SK-N-SH (cell line): ENCODE measurements around the gene COL8A2. TPM values are rescaled to one million over a fixed set of nuclear protein-coding genes. Genes with fewer than 3 reads are reported as not detected.

Source experiments
- CTCF ChIA-PET: fragments of 300-600, 350-600 bp; formaldehyde crosslinking; extraction: SDS; loops from one replicate; lab custom pipeline; 2021; lab: Yijun Ruan, JAX
- POLR2A ChIA-PET: fragments of 350-600 bp; sonication (Branson Sonifier 250); formaldehyde crosslinking; extraction: SDS; loops from one replicate; lab custom pipeline; 2020; ENCODE audit warnings: antibody characterized with exemption, inconsistent platforms; lab: Yijun Ruan, JAX
- DNase-seq: peaks from one replicate; pipeline ENCODE4 v3.0.0; 2012
- H2AFZ ChIP-seq: fragments of 200-600 bp; sonication (generic); 2 replicates; pipeline ENCODE4 v1.8.1; 2016; ENCODE audit warnings: antibody characterized with exemption, mild to moderate bottlenecking, low read depth
- H3F3A ChIP-seq: fragments of 200-600 bp; sonication (generic); replicated peaks from 2 replicates; pipeline ENCODE3; 2016; ENCODE audit warnings: antibody characterized with exemption, mild to moderate bottlenecking; ENCODE audit not compliant: insufficient read depth
- H3K27ac ChIP-seq, 2 experiments: fragments of 200-500 bp in 1 of 2; fragments of 200-600 bp in 1 of 2; sonication (Bioruptor generic) in 1 of 2; sonication (generic), shearing (Covaris generic) in 1 of 2; 2 replicates each; pipeline versions ENCODE4 v1.5.1 to v1.6.1; 2014 to 2016; ENCODE audit warnings: low read depth in 2 of 2, inconsistent platforms in 1 of 2, low read length in 1 of 2, mild to moderate bottlenecking in 1 of 2, mixed read lengths in 1 of 2
- H3K27me3 ChIP-seq: fragments of 200-600 bp; sonication (generic), shearing (Covaris generic); 2 replicates; pipeline ENCODE4 v1.6.1; 2016; ENCODE audit warnings: mixed run types; ENCODE audit not compliant: insufficient read depth
- H3K36me3 ChIP-seq, 2 experiments: fragments of 200-500 bp in 1 of 2; fragments of 200-600 bp in 1 of 2; sonication (Bioruptor generic) in 1 of 2; sonication (generic) in 1 of 2; replicated peaks in 1 of 2; 2 replicates each; pipeline versions ENCODE3 to v1.5.1; 2014 to 2016; ENCODE audit warnings: low read length in 1 of 2, mild to moderate bottlenecking in 1 of 2; ENCODE audit not compliant: insufficient read depth in 2 of 2, control insufficient read depth in 1 of 2
- H3K4me1 ChIP-seq, 2 experiments: fragments of 200-500 bp in 1 of 2; fragments of 200-600 bp in 1 of 2; sonication (Bioruptor generic) in 1 of 2; sonication (generic), shearing (Covaris generic) in 1 of 2; 2 replicates each; pipeline versions ENCODE4 v1.5.1 to v1.6.1; 2014 to 2016; ENCODE audit warnings: low read depth in 1 of 2, low read length in 1 of 2, mixed run types in 1 of 2; ENCODE audit not compliant: insufficient read depth in 2 of 2, control insufficient read depth in 1 of 2
- H3K4me2 ChIP-seq: fragments of 200-600 bp; sonication (generic), shearing (Covaris generic); 2 replicates; pipeline ENCODE4 v1.6.1; 2017; ENCODE audit warnings: mixed run types
- H3K4me3 ChIP-seq, 2 experiments: fragments of 200-500 bp in 1 of 2; fragments of 200-600 bp in 1 of 2; sonication (Bioruptor generic) in 1 of 2; sonication (generic), shearing (Covaris generic) in 1 of 2; 2 replicates each; pipeline versions ENCODE4 v1.5.1 to v1.8.1; 2014 to 2016; ENCODE audit warnings: low read depth in 2 of 2, inconsistent platforms in 1 of 2, low read length in 1 of 2, mild to moderate bottlenecking in 1 of 2, mixed read lengths in 1 of 2, moderate library complexity in 1 of 2
- H3K79me2 ChIP-seq: fragments of 200-600 bp; sonication (generic); 2 replicates; pipeline ENCODE4 v1.8.1; 2017; ENCODE audit warnings: mild to moderate bottlenecking; ENCODE audit not compliant: insufficient read depth
- H3K9ac ChIP-seq: fragments of 200-600 bp; sonication (generic); 2 replicates; pipeline ENCODE4 v1.6.1; 2017; ENCODE audit warnings: mixed run types
- H3K9me2 ChIP-seq: fragments of 200-600 bp; sonication (generic); 2 replicates; pipeline ENCODE4 v1.6.1; 2017; ENCODE audit warnings: mixed run types
- H3K9me3 ChIP-seq: fragments of 200-600 bp; sonication (generic); 2 replicates; pipeline ENCODE4 v1.6.1; 2017; ENCODE audit warnings: mixed run types, mild to moderate bottlenecking, moderate library complexity
- H4K20me1 ChIP-seq: fragments of 200-600 bp; sonication (generic); 2 replicates; pipeline ENCODE4 v1.6.1; 2017; ENCODE audit warnings: mild to moderate bottlenecking, mixed run types; ENCODE audit not compliant: insufficient read depth
- CHD2 ChIP-seq: fragments of 150-350 bp; IDR thresholded peaks from 2 replicates; pipeline ENCODE4 v1.6.1; 2018; ENCODE audit warnings: low read length; ENCODE audit not compliant: partially characterized antibody
- CTCF ChIP-seq: fragments of 200-600 bp; sonication (generic); IDR thresholded peaks from 2 replicates; pipeline ENCODE4 v1.6.1; 2017; ENCODE audit warnings: antibody characterized with exemption, mild to moderate bottlenecking, moderate library complexity
- ELF1 ChIP-seq: IDR thresholded peaks from 2 replicates; pipeline ENCODE4 v1.4.0; 2012
- FOXJ3 ChIP-seq: sonication (generic); formaldehyde crosslinking; IDR thresholded peaks from 2 replicates; pipeline ENCODE4 v1.5.1; 2020; ENCODE audit warnings: mild to moderate bottlenecking, missing genetic modification reagents
- MAX ChIP-seq: IDR thresholded peaks from 2 replicates; pipeline ENCODE4 v1.4.0; 2012; ENCODE audit warnings: low read depth
- MEF2A ChIP-seq: IDR thresholded peaks from 2 replicates; pipeline ENCODE4 v1.4.0; 2012; ENCODE audit warnings: low read depth, borderline replicate concordance
- RAD21 ChIP-seq: IDR thresholded peaks from 2 replicates; pipeline ENCODE4 v1.6.1; 2012; ENCODE audit warnings: mild to moderate bottlenecking, low read length
- RFX5 ChIP-seq: IDR thresholded peaks from 2 replicates; pipeline ENCODE4 v1.6.1; 2012; ENCODE audit warnings: mild to moderate bottlenecking, improper control_type of control experiment, low read length
- SIN3A ChIP-seq: IDR thresholded peaks from 2 replicates; pipeline ENCODE4 v1.6.1; 2012; ENCODE audit warnings: low read depth, mild to moderate bottlenecking, low read length, moderate library complexity, borderline replicate concordance
- SMC3 ChIP-seq: IDR thresholded peaks from 2 replicates; pipeline ENCODE4 v1.6.1; 2012; ENCODE audit warnings: low read depth, low read length, improper control_type of control experiment
- TAF1 ChIP-seq: IDR thresholded peaks from 2 replicates; pipeline ENCODE4 v1.6.1; 2012; ENCODE audit warnings: low read depth, mild to moderate bottlenecking, low read length, moderate library complexity, borderline replicate concordance
- TEAD4 ChIP-seq: IDR thresholded peaks from 2 replicates; pipeline ENCODE4 v1.4.0; 2012; ENCODE audit warnings: mild to moderate bottlenecking, borderline replicate concordance; ENCODE audit not compliant: insufficient read depth
- USF1 ChIP-seq: IDR thresholded peaks from 2 replicates; pipeline ENCODE4 v1.4.0; 2012; ENCODE audit warnings: low read depth, borderline replicate concordance
- USF2 ChIP-seq: fragments of 150-350 bp; IDR thresholded peaks from 2 replicates; pipeline ENCODE4 v1.6.1; 2017; ENCODE audit warnings: antibody characterized with exemption, low read length, low read depth, borderline replicate concordance
- ZBTB33 ChIP-seq: IDR thresholded peaks from 2 replicates; pipeline ENCODE4 v1.4.0; 2012; ENCODE audit warnings: low read depth, borderline replicate concordance
- WGBS: methylation state at CpG from one replicate; pipeline ENCODE4 v1.1.6; 2017; ENCODE audit warnings: low lambda C conversion rate; 5-methylcytosine and 5-hydroxymethylcytosine counted together
- polyA plus RNA-seq, 3 experiments: library from polyadenylated mRNA; depleted of rRNA; stranded (reverse); fragments of >200 nt; gene quantifications; 2 replicates each; pipeline ENCODE4 v1.2.3, GENCODE V29; 2012

COL8A2 gene
- polyA plus RNA-seq, 1 of the 3 experiments (the other 2 are of a cell fraction) = 3.1 TPM

GRCh38 chr1:36165145-36165544 is 40.1 kb upstream of the COL8A2 start:
- Histone ChIP-seq H3K9me2 (no peaks in the 10 kb centered on the region), H3K4me1 (peaks cover 25 to 29% of the 10 kb centered on the region in 2 experiments), H3K9ac (no peak overlapping the region)

More at GRCh38 chr1:36165145-36165544, 40.1 kb upstream of the COL8A2 start:
- Histone ChIP-seq H2AFZ (no peak overlapping the region), H3K79me2 (peaks cover 100% of the 10 kb centered on the region), H3K9me3 (no peaks in the 10 kb centered on the region), H4K20me1 (peaks cover 100% of the 10 kb centered on the region), H3K4me2 (no peak overlapping the region), H3K36me3 (peaks cover 5 to 26% of the 10 kb centered on the region in 2 experiments), H3K27me3 (no peaks in the 10 kb centered on the region), H3F3A (peaks cover 13% of the 10 kb centered on the region), H3K27ac (no peak overlapping the region), H3K4me3 (no peak overlapping the region)
- ChIA-PET CTCF (interaction anchor here (0.9 to 3.8 kb wide), 2 partner anchors 15 to 23 kb away, joined by 3 to 15 read pairs; no protein-coding TSS in a partner anchor), POLR2A (no interaction called here)
- 100% methylated on average over 1 of the region's 1 CpG for WGBS
- DNase-seq = no peak
- TF ChIP-seq MEF2A = no peak
- TF ChIP-seq USF2 = no peak
- TF ChIP-seq FOXJ3 (CRISPR knock-in tag) = no peak
- TF ChIP-seq RAD21 = no peak
- no peak for TF ChIP-seq SMC3
- no peak for TF ChIP-seq CTCF
- no peak for TF ChIP-seq CHD2
- no peak for TF ChIP-seq ZBTB33
- TF ChIP-seq MAX = no peak
- no peak for TF ChIP-seq TAF1
- TF ChIP-seq SIN3A = no peak
- TF ChIP-seq TEAD4 = no peak
- TF ChIP-seq ELF1 = no peak
- TF ChIP-seq RFX5 = no peak
- TF ChIP-seq USF1 = no peak
